HTERT RPE-1 (cell line): Measurements from ENCODE around the gene SREBF1.

Source experiments
- in situ Hi-C: fragments of 300-500 bp; cut with MboI; formaldehyde crosslinking; loops from 4 replicates; pipeline ENCODE4 v1.14.3; 2020; ENCODE audit warnings: low sequenced_read_pairs

SREBF1 gene

GRCh38 chr17:17859909-17860765 lies 23.4 kb upstream of the SREBF1 start:
- in situ Hi-C loops: no loop called here

GRCh38 chr17:17857496-17857895 lies 20.7 kb upstream of the SREBF1 start:
- in situ Hi-C loops: no loop called here

- in situ Hi-C loops: no loop called here
Measured at GRCh38 chr17:17856386-17856785, 19.6 kb upstream of the SREBF1 start.

GRCh38 chr17:17855976-17856375 lies 19.2 kb upstream of the SREBF1 start:
- in situ Hi-C loops: no loop called here

GRCh38 chr17:17853811-17854447 lies 17.1 kb upstream of the SREBF1 start:
- in situ Hi-C loops: no loop called here

GRCh38 chr17:17852930-17853329 lies 16.1 kb upstream of the SREBF1 start:
- in situ Hi-C loops: no loop called here

GRCh38 chr17:17851103-17852002 lies 14.6 kb upstream of the SREBF1 start:
- in situ Hi-C loops: no loop called here

GRCh38 chr17:17849845-17850373 lies 13.1 kb upstream of the SREBF1 start:
- in situ Hi-C loops: no loop called here

GRCh38 chr17:17849147-17849820 lies 12.5 kb upstream of the SREBF1 start:
- in situ Hi-C loops: no loop called here

- in situ Hi-C loops: no loop called here
Measured at GRCh38 chr17:17848311-17849082, 11.7 kb upstream of the SREBF1 start.

GRCh38 chr17:17847726-17848125 lies 10.9 kb upstream of the SREBF1 start:
- in situ Hi-C loops: no loop called here

- in situ Hi-C loops: no loop called here
Measured at GRCh38 chr17:17847118-17847689, 10.4 kb upstream of the SREBF1 start.

GRCh38 chr17:17846645-17847044 lies 9.9 kb upstream of the SREBF1 start:
- in situ Hi-C loops: no loop called here

GRCh38 chr17:17846003-17846402 lies 9.2 kb upstream of the SREBF1 start:
- in situ Hi-C loops: no loop called here

- in situ Hi-C loops: no loop called here
Measured at GRCh38 chr17:17845046-17845775, 8.4 kb upstream of the SREBF1 start.

GRCh38 chr17:17844500-17844899 lies 7.7 kb upstream of the SREBF1 start:
- in situ Hi-C loops: no loop called here

- in situ Hi-C loops: no loop called here
Measured at GRCh38 chr17:17844079-17844478, 7.3 kb upstream of the SREBF1 start.

GRCh38 chr17:17843096-17843495 lies 6.3 kb upstream of the SREBF1 start:
- in situ Hi-C loops: no loop called here
